HL-60/S4 treated with phorbol 12-myristate 13-acetate at 8.2 ng/mL for 4 days and 3 days (cell line): ENCODE data around the gene FCRLB.
"Not testable (repeated sequence)": the region's sequence is repeated elsewhere in the genome, so short reads cannot be mapped to it uniquely, and the experiment has no call there.

Experiments
- in situ Hi-C: fragments of 300-500 bp; cut with MboI; formaldehyde crosslinking; loops from 2 replicates; pipeline ENCODE4 v1.15.0; 2022; ENCODE audit warnings: low sequenced_read_pairs

FCRLB gene

GRCh38 chr1:161738627-161739287 lies 17.4 kb downstream of the FCRLB start:
- in situ Hi-C loops: no loop called here

DNA sequence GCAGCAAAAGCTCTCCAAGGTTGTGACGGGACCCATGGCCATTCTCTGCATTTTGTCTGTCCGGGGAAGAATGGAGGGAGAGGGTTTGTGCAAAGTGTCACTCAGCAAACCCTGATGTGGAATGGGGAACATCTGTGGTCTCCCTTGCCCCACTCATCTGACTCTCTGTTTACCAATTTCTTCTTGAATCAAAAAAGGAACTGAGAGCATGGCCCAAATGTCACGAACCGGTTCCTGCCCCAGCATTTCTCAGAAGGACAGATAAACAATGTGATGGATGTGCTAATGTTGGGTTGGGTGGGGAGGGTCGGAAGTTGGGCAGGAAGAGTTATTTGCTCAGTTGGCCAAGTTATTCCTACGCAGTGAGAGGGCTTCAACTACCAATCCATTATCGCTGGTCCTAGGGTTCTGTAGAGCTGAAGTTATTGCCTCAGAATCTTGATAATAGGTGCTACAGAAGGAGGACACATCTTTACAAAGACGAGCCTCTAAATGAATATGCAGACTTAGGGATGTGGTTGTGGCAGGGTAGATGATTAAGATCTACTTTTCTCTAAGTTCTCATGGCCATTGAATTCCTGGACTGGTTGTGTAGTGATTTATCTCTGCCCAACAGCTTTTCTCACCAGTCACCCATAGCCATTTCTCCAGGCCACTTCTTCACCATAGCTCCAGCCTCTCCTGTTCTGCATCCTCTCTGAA lies 18.7 kb downstream of the FCRLB start:
- in situ Hi-C loops: loop anchor here (10.0 kb wide), 1 partner anchor 255 kb away; no protein-coding TSS in a partner anchor

GRCh38 chr1:161740921-161741320 lies 19.6 kb downstream of the FCRLB start:
- in situ Hi-C loops: loop anchor here (10.0 kb wide), 1 partner anchor 256 kb away; no protein-coding TSS in a partner anchor

GRCh38 chr1:161743231-161743630 lies 21.9 kb downstream of the FCRLB start:
- in situ Hi-C loops: loop anchor here (10.0 kb wide), 1 partner anchor 258 kb away; no protein-coding TSS in a partner anchor

DNA sequence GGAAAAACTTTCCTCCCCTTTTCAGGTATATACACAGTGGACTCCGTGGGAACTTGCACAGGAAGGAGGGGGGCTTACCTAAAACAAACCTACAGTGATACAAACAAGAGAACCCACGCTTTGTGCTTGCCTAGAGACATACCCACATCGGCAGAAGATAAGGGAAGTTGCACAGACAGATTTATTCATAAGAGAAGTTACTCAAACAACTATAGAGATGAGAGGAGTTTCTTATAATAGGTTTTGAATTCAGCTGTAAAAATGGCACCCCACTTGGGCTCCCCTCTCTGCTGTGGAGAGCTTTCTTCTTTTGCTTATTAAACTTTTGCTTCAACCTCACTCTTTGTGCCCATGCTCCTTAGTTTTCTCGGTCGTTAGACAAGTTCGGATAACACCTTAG lies 26.5 kb downstream of the FCRLB start:
- in situ Hi-C loops: loop anchor here (10.0 kb wide), 1 partner anchor 263 kb away; no protein-coding TSS in a partner anchor

DNA sequence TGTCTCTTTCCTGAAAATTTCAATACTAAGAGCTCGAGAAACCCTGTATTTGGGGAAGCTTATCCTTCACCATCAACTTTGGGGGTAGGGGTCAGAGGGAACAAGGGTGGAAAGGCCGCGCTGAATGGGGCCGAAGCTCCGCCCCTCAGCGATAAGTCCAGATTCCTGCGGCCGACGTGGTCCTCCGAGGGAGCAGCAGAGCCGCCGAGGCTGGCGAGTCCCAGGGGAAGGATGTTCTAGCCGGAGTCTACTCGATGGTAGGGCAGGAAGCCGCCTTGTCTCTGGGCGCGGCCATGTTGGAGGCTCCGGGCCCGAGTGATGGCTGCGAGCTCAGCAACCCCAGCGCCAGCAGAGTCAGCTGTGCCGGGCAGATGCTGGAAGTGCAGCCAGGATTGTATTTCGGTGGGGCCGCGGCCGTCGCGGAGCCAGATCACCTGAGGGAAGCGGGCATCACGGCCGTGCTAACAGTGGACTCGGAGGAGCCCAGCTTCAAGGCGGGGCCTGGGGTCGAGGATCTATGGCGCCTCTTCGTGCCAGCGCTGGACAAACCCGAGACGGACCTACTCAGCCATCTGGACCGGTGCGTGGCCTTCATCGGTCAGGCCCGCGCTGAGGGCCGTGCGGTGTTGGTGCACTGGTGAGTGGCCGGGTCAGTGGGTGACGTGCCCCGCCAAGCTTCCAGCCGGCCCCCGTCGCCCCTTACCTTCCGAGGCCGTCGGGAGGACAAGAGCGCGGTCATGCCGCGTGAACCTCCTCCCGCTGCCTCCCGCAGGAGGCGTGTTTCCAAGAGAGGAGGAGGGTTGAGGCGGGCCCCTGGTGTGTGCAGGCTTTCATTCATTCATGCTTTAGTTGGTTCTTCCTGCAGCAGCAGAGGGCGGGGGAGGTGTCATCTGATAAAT lies 28.4 kb downstream of the FCRLB start, which contains the start of gene DUSP12:
Gene DUSP12 (plus strand): TSS at position 278 of the 899 bp plus-strand sequence. CDS start 16 bp downstream, at position 294.
- in situ Hi-C loops: loop anchor here (10.0 kb wide), 1 partner anchor 265 kb away; no protein-coding TSS in a partner anchor

GRCh38 chr1:161763522-161764098 lies 42.3 kb downstream of the FCRLB start:
- in situ Hi-C loops: no loop called here

DNA sequence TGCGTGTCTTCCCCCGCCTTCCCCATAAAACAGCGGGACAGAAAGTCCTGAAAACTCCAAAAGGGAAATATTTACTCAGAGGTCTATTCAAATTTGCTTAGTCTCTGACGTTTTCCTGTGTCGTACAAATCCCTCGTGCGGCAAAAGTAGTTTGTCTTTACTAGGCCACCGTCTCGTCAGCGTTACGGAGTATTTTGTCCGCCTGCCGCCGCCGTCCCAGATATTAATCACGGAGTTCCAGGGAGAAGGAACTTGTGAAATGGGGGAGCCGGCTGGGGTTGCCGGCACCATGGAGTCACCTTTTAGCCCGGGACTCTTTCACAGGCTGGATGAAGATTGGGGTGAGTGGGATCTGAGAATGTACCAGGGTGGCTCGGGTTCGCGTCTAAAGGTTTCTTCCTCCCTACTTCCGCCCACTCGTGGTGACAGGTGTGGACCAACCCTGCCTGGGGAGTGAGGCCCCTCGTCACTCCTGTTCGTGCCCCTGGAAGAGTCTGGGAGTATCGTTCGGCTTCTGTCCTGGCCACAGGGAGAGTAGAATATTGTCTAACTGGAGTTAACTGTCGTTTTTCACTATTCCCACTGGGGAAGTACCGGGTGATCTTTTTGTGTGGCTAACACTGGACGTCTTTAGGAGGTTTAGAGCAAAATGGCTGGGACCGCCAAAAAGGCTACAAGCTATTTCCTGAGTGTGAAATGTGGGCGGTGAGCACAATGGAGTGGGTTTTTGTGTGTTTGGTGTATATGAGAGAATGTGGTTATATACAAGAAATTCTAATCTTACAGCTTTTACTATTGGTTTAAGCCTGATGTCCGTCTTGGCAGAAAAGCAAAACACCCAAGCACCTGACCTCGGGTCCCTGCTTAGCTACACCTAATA lies 45.0 kb downstream of the FCRLB start, which contains the start of gene ATF6:
Gene ATF6 (plus strand): TSS at position 219 of the 880 bp plus-strand sequence. CDS start 41 bp downstream, at position 260.
- in situ Hi-C loops: no loop called here

- in situ Hi-C loops: no loop called here
Measured at GRCh38 chr1:161768461-161768860, 47.1 kb downstream of the FCRLB start.

GRCh38 chr1:161768986-161769672 lies 47.8 kb downstream of the FCRLB start:
- in situ Hi-C loops: no loop called here

DNA sequence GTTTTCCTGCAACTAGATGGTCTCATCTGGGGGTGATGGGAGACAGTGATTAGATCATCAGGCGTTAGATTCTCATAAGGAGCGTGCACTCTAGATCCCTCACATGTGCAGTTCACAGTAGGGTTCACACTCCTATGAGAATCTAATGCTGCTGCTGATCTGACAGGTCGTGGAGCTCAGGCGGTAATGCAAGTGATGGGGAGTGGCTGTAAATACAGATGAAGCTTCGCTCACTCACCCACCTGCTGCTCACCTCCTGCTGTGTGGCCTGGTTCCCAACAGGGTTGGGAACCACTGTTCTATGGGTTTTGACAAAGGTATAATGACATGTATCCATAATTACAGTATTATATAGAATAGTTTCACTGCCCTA lies 48.3 kb downstream of the FCRLB start:
- in situ Hi-C loops: not testable (repeated sequence)

GRCh38 chr1:161770250-161770649 lies 48.9 kb downstream of the FCRLB start:
- in situ Hi-C loops: no loop called here

DNA sequence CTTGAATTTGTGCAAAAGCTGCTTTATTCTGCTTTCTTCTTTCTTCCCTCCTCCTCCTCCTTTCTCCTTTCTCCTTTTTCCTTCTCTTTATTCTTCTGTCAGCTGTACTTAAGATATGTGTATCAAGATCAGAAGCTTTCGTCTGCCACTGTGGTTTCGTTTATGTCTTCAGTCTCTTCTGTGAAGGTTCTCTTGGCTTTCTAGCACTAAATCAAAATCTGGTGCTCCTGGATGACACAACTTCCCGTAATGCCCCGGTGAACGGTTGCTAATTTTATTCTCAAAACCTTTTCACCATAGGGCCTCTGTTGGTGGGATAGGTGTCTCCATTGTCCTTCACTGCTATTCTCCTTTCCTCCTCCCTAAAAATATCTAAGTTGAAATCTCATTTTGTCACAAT lies 49.8 kb downstream of the FCRLB start:
- in situ Hi-C loops: no loop called here

- in situ Hi-C loops: no loop called here
Measured at GRCh38 chr1:161771973-161772372, 50.6 kb downstream of the FCRLB start.

GRCh38 chr1:161772397-161772796 lies 51.1 kb downstream of the FCRLB start:
- in situ Hi-C loops: no loop called here

- in situ Hi-C loops: no loop called here
Measured at GRCh38 chr1:161773791-161774190, 52.4 kb downstream of the FCRLB start.

DNA sequence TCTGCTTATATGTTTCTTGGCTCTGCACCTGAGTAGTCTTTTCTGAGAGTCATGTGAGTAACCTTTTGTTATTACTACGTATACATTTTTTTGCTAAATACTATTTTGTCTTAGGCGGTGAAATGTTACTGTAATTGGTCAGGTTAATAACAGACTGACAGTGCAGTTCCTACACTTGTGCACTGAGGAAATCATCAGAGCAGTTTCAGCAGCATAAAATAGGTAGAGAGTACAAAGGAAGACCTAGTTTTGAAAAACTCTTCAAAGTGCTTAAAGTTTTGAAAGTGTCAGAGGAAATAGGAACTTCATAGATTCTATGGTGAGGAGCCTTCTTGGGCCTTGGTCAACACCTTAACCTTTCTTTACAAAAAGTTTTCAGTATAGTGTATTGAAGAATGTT lies 55.9 kb downstream of the FCRLB start:
- in situ Hi-C loops: loop anchor here (25.0 kb wide), 1 partner anchor 260 kb away; no protein-coding TSS in a partner anchor
